HG03378 (cell line): ENCODE data around the gene SH3BP4.

Experiments
- ATAC-seq: cut with Tn5 transposase; IDR thresholded peaks from one replicate; pipeline ENCODE4 v1.9.1; 2021; ENCODE audit warnings: mild to moderate bottlenecking, moderate library complexity; ENCODE audit not compliant: unreplicated experiment

The SH3BP4 gene

DNA sequence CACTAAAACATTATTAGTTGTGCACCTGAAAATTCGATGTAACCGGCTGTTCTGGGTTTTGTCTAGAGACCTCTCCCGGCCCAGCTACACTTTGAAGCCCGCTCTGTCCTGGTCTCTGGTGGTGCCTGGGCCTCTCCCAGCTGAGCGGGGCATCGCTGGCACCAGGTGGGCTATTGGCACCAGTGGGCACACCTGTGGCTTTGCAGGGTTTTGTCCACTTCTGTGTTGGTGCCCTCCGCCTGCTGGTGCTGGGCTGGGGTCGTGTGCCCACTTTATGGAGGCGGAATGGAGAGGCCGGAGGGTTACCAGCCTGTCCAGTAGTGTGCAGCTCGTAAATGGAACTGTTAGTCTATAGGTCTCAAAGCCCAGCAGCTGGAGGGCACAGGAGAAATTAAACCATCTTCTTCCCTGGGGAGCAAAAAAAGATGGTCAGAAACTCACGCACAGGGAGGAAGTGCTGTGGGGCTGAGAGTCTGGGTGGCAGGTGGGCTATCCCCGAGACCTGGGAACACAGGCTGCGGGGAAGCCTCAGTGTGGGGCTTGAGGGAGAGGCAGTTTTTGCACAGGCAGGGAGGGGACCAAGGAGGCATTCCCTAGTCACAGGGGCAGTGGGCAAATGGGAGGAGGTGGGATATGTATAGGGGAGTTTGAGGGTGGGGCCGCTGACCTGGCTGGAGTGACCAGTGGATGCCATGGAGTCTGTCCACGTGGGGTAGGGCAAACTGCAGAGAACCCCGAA lies 30.4 kb downstream of the SH3BP4 start:
- no peak for ATAC-seq

DNA sequence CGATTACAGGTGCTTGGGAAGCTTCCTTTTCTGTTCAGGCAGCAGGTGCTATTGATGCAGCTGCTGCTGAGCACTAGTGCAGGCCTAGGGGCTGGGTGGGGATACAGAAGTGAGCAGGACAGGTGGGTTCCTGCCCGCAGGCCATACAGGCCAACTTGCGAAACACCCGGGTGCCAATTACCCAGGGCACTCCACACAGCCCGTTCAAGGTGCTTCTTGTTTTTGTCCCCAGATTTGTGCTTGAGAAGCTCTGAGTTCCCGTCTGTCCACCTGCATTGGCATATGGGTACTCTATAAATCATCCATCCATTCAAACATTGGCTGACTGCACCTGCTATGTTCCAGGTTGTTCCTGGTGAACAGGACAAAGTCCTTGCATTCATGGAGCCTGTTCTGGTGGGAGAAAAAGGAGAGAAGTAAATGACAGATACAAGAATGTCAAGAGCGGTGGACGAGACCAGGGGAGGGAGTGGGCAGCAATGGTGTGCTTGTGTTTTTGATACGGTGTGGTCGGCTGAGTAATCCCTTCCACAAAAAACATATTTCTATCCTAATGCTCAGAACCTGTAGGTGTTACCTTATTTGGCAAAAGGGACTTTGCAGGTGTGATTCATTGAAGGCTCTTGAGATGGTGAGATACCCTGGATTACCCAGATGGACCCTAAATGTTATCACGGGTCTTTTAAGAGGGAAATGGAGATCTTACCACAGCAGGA lies 31.4 kb downstream of the SH3BP4 start:
- ATAC-seq: no peak

DNA sequence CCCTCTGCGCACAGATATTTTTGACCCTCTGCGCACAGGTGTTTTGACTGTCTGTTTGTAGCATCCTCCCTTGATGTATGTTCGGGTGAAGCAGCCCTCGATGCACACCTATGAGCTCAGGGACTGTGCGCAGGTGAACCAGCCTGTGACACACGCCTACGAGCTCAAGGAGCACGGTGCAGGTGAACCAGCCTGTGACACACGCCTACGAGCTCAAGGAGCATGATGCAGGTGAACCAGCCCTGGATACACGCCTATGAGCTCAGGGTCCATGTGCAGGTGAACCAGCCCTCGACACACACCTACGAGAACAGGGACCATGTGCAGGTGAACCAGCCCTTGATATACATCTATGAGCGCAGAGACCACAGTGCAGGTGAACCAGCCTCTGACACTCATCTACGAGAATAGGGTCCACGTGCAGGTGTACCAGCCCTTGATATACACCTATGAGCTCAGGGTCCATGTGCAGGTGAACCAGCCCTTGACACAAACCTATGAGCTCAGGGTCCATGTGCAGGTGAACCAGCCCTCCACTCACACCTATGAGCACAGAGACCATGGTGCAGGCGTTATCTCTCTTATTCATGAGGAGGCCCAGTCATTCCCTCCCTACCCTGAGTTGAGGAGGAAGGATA lies 33.9 kb downstream of the SH3BP4 start:
- no peak for ATAC-seq

DNA sequence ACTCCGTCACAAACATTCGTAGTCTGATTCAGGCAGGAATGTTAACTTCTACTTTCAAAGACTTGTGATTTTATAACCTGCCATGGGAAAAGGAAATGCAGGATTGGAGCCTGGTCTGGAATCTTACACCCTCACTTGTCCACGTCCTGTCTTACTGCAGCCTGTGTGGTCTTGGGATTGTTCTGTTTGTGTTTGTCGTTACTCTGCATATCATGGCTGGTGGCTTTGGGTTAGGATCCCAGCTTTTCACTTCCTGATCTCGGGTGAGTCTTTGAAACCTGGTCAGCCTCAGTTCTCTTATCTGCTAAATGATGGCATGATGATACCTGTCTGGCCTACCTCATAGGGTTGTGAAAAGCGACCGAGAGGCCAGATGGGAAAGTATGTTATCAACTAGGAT lies 34.6 kb downstream of the SH3BP4 start:
- ATAC-seq: no peak

DNA sequence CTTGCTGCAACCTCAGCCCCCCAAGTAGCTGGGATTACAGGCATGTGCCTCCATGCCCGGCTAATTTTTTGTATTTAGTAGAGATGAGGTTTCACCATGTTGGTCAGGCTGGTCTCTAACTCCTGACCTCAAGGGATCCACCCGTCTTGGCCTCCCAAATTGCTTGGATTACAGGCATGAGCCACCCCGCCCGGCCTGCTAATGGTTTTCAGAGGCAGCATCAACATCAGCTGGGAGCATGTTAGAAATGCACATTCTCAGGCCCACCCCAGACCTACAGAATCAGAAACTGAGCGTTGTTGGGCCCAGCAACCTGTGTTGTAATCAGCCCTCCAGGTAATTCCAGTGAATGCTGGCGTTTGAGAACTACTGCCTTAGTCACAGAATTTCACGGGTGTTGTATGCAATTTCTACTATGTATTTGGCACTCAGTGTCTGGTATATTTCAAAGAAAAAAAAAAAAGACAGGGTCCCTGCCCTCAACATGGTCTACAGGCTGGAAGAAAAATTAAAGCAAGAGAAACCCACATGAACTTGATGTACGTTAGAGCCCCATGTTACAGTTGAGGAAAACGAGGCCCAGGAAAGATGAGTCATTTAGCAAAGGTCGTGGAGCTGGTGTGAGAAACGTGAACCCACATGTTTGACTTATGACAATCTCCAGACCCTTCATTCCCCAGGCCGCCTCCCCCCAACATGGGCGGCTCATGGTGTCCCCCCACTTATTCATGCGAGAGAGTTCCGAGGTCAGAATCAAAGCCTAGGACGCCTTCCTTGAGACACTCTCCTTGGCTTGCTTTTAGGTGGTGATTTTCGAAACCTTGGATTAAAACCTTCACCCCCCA lies 35.3 kb downstream of the SH3BP4 start:
- no peak for ATAC-seq

DNA sequence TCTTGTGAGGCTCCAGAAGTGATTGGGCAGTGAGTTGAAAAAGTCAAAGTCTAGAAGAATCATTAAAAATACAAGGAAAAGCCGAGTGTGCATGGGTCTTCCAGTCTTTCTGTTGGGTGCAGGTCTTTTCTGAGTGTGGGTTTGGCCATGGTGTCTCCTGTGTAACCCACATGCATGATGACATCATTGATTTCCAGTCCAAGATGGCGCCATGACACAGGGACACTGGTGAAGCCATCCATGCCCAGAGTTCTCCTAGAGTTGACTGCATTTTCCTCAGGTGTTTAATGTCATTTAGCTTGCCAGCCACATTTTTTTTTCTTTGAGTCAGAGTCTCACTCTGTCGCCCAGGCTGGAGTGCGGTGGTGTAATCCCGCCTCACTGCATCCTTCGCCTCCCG lies 35.9 kb downstream of the SH3BP4 start:
- no peak for ATAC-seq

DNA sequence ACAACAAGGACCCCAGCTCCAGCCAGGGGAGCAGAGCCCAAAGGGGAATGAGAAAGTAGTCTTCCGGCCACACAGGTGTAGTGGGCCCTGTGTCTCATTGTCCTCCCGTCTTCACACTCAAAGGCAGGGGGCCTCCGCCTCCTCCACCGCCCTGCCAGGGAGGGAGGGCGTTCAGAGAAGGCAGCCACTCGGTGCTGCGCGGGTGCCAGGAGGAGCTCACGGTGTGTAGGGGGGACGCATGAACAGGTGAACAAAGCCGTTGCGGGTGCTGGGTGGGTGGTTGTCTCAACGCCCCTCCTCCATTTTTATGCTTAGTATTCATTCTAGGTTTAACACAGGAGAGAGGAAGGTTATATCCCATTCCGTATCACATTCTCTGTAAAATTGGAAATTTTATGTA lies 36.7 kb downstream of the SH3BP4 start:
- ATAC-seq: no peak

DNA sequence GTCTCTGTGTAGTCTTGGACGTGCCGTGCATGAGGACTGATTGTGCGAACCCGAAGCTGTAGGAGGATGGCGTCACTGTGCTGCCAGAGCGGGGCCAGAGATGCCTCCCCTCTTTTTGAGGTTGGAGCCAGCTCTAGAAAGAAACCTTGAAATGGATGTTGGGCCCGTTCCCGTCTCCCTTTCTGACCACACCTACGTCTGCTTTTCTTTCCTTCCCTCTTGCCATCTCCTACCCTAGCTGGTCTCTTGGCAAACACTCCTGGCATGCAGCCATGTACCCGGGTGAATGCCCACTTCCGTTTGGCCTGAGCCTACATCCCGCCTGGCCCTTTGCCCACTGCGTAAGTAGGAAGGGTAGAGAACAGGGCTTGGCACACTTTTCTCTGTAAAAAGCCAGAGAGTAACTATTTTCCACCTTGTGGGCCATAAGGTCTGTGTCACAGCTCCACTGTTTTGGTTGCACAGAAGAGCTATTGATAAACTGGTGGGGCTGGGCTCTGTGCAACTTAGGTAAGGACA lies 37.4 kb downstream of the SH3BP4 start:
- no peak for ATAC-seq

DNA sequence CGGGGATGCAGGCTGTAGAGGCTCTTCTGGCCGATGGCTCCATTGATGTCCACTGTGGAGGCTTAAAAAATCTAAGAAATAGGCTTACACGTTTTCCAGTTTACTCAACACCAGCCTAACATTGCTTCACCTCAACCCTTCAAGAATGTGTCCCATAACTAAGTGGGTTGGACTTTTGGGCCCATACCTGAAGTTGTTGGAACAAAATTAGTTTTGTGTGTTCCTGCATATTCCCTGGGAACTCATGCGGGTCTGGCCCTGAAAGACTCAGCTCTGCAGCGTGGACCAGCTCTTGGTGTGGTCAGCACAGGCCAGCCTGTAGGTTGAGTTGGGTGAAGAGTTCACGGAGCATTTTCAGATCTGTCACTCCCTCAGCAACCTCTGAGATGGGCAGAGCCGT lies 38.5 kb downstream of the SH3BP4 start:
- no peak for ATAC-seq

DNA sequence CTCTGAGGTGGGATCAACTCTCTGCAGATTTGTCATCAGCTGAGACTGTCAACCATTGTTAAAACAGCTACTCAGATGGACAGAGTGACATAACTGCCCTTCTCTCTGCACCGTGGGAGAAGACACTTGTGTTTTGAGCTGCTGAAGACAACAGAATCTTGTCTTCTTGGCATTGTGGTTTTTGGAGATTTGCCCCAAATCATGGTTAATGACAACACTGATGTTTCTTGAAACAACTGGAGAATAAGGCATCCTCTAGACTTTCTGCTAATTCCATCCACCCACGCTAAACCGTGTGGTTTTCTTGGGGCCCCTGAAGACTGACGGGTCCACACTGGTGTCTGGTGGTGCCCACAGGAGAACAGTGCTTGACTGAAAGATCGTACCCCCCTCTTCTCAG lies 39.5 kb downstream of the SH3BP4 start:
- no peak for ATAC-seq

DNA sequence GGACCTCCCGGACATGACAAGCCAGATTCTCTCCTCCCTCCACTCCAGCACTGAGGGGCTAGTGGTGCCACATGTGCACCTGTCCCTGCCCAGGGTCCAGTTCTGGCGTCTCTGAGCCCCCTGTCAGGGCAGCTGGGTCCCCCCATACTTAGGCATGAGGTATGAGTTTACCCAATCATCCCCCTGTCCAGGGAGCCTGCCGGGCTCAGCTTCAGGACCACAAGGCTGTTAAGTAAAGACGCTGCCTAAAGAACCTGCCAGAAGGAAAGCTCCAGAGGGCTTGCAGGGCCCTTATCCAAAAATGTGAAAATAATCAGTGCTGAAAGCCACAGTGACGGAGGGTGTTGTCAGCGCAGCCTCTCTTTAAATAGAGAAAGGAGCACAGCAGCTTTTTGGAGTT lies 40.0 kb downstream of the SH3BP4 start:
- no peak for ATAC-seq

DNA sequence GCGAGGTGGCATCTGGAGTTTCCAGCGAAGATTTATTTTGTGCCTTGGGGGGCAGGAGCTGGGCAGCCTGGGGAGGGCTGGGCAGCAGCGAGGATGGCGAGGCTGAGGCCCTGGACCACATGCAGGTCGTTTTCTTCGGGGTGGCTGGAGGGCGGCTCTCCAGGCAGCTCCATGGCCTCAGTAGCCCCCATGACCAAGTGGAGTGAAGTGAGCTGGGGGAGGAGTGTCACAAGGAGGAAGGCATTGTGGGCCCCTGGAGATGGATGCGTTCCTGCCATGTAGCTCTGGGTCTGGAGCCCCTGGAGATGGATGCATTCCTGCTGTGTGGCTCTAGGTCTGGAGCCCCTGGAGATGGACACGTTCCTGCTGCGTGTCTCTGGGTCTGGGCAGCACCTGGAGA lies 40.4 kb downstream of the SH3BP4 start:
- ATAC-seq: no peak

DNA sequence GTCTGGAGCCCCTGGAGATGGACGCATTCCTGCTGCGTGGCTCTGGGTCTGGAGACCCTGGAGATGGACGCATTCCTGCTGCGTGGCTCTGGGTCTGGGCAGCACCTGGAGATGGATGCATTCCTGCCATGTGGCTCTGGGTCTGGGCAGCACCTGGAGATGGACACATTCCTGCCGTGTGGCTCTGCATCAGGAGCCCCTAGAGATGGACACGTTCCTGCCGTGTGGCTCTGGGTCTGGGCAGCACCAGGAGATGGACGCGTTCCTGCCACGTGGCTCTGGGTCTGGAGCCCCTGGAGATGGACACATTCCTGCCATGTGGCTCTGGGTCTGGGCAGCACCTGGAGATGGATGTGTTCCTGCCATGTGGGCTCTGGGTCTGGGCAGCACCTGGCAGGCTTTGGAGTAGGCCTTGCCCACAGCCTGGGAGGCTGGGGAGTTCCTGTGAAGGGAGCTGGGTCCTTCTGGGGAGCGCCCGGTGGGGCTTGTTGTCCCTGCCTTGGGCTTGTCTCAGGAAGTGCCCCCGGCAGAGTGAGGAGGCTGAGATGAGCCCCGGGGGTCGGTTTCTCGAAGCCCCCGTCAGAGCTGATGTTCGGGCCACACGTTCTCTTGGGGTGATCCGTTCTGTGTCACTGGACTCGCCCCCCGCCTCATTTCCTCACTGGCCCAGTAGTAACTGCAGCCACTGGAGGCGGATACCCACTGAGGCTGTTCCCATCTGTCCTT lies 41.0 kb downstream of the SH3BP4 start:
- ATAC-seq: no peak

DNA sequence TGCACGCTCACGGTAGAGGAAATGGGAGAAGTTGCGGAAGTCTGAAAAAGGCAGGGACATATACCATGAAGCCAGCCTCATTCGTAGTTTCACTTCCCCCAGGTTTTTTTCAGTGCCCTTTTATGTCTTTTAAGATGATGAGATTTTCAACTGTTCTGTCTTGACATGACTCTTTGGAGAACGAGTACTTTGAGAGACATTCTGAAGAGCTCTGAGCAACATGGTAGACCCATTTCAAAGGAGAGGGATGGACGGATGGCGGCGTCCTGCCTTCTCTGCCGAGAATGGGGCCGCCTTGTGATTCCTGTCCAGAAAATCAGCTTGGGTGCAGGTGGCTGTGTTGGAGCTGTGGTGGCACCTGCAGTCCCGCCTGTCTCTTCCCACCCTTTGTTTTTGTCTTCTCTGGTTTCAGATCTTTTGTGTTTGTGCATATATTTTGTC lies 41.7 kb downstream of the SH3BP4 start:
- ATAC-seq: no peak

DNA sequence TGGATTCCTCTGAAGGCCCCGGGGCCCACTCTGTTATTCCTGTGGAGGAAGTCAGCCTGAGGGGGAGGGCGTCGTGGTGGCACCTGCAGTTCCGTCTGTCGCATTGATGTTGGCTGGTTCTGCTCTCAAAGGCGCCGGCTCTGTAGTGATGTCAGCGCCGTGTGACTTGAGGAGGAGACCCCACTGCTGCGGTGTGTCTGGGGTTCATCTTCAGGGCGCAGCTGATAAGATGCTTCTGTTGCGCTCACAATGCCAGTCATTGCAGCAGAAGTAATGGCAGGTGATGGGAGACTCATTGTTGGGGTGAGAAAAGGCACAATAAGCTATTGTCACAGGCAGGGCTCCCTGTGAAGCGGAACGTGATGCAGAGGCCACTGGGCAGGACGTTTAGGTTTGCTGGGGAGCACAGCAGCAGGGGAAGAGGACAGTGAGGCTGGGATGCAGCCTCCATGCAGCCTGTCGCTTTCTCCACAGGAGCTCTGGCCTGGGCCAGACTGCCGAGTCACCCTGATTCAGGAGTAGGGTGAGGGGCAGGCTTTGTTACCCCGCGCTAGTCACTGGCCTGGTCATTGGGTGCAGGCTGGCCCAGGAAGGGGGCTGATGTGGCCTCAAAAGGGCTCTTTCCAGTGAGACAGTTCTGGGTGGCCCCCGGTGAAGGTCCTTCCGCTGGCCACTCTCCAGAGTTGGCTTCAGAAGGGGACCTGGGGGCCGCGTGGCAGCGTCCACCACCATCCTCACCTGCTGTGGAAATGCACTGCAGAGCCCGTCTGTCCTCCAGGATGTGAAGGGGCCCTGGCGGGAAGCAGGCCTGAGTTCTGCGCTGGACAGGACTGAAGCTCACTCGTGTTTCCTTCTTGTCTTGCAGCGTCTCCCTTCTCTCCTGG lies 42.9 kb downstream of the SH3BP4 start:
- no peak for ATAC-seq

DNA sequence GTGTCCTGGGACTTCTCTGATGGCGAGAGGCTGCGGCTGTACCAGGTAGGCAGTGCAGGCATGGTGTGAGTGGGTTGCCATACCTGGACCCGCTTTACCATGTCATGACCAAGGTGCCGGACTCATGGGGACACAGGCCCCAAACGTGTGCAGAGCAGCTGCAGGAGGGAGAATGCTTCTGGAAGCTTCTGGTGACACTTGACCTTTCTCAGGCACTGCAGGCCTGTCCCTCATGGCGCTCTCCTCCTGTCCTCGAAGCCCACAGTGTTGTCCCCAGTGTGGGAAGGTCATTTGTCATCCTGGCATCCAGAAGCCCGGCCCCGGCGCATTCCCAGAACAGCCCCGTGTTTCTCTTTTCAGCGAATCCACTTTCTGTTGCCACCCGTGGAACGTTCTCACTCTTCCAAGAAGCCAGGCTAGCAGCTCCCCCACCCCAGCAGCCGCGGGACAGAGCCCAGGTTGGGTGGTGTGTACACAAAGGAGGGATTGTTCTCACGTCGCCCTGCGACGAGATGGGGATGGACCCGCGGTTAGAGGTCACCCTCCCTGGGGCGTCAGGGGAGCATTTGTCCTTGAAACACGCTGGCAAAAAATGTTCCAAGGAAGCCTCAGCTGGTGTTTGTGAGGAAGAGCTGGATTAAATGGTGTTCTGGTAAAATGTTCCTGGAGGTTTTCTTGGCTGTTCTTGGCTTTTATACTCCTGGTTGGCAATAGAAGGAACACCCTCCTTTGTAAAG lies 43.7 kb downstream of the SH3BP4 start:
- no peak for ATAC-seq

DNA sequence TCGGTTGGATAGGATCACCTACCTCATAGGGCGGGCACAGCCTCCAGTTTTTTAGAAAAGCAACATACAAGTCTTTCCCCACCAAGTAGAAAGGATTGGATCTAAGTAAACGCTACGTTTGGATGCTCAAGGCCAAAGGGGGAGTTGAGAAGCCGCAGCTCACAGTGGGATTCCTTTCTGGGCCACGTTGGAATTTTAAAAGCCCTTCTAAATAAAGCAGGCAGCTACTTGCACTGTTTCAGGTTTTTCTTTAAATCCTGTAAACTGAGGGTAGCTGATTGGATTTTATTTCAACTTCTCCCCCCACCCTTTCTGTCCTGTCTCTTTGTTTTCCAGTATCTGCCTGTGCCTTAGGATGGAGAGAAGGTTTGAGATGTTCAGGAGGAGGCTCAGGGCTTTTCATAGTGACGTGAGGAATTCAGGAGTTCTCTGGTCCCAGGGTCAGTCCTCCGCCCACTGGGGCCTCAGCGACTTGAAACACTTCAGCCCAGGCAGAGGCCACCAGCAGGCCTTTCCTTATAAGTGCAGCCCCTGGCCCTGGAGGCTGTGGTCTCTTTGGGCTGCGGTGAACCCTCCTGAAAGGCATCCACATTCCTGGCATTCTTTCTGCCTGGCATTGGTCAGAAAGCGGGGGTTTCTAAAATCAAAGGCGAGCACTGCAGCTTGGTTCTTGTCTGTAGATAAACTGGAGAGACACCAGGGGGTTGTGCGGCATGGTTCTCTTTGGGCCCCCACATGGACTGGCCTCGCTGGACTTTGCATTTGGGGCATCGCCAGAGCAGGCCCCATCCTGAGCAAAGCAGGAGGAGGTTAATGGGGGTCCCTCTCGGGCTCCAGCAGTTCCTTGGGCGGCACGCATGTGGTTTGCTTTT lies 44.5 kb downstream of the SH3BP4 start:
- ATAC-seq: no peak

DNA sequence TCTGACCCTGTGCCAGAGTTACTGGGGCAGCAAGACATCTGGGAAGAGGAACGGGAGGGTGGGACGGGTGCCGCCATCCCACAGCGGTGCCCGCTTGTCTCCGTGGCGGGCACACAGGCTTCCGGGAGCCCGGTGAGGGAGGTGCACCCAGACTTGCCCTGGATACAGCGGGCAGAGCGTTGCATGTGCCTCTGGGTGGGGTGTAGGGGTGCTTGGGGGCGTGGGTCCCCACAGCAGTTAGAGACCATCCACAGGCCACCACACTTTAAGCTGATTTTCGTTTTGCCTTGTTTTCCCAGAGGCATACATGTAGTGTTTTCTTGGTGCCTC lies 45.1 kb downstream of the SH3BP4 start:
- ATAC-seq: no peak
